GM18511 (cell line): ENCODE results near the gene CRISP1.
"Not testable (repeated sequence)": the region's sequence is repeated elsewhere in the genome, so short reads cannot be mapped to it uniquely, and the experiment has no call there.

Experiments
- ATAC-seq: cut with Tn5 transposase; IDR thresholded peaks from one replicate; pipeline ENCODE4 v1.9.1; 2021; ENCODE audit warnings: mild to moderate bottlenecking, moderate library complexity; ENCODE audit not compliant: unreplicated experiment

The CRISP1 gene

GRCh38 chr6:49866485-49866943 is at the start of gene CRISP1:
Gene CRISP1, minus strand, starts transcription at chr6:49866535. Its CDS starts 9,135 bp downstream, at chr6:49857400.
- ATAC-seq: no peak

- no peak for ATAC-seq
Observed at GRCh38 chr6:49915035-49915434, 48.7 kb upstream of the CRISP1 start.

GRCh38 chr6:49913636-49914375 is 47.5 kb upstream of the CRISP1 start:
- ATAC-seq: no peak

GRCh38 chr6:49912196-49912595 is 45.9 kb upstream of the CRISP1 start:
- no peak for ATAC-seq

- ATAC-seq: no peak
Observed at GRCh38 chr6:49911252-49911651, 44.9 kb upstream of the CRISP1 start.

GRCh38 chr6:49909563-49909962 is 43.2 kb upstream of the CRISP1 start:
- no peak for ATAC-seq

GRCh38 chr6:49906526-49906925 is 40.2 kb upstream of the CRISP1 start:
- no peak for ATAC-seq

- no peak for ATAC-seq
Observed at GRCh38 chr6:49905296-49905695, 39.0 kb upstream of the CRISP1 start.

GRCh38 chr6:49902856-49903255 is 36.5 kb upstream of the CRISP1 start:
- ATAC-seq: no peak

GRCh38 chr6:49898904-49899566 is 32.7 kb upstream of the CRISP1 start:
- no peak for ATAC-seq

GRCh38 chr6:49895553-49895952 is 29.2 kb upstream of the CRISP1 start:
- ATAC-seq: not testable (repeated sequence)

- ATAC-seq: no peak
Observed at GRCh38 chr6:49892280-49892679, 25.9 kb upstream of the CRISP1 start.

- ATAC-seq: no peak
Observed at GRCh38 chr6:49890988-49891387, 24.7 kb upstream of the CRISP1 start.

- ATAC-seq: no peak
Observed at GRCh38 chr6:49888742-49889431, 22.6 kb upstream of the CRISP1 start.

- ATAC-seq: no peak
Observed at GRCh38 chr6:49868951-49869529, 2.7 kb upstream of the CRISP1 start.

- no peak for ATAC-seq
Observed at GRCh38 chr6:49856282-49856681, 10.1 kb downstream of the CRISP1 start.

GRCh38 chr6:49855221-49855620 is 11.1 kb downstream of the CRISP1 start:
- no peak for ATAC-seq

GRCh38 chr6:49852975-49853374 is 13.4 kb downstream of the CRISP1 start:
- ATAC-seq: no peak

- ATAC-seq: peak; percentile 94
Observed at GRCh38 chr6:49849213-49849907, 17.0 kb downstream of the CRISP1 start.

- ATAC-seq: no peak
Observed at GRCh38 chr6:49847673-49848072, 18.7 kb downstream of the CRISP1 start.

- no peak for ATAC-seq
Observed at GRCh38 chr6:49847014-49847413, 19.3 kb downstream of the CRISP1 start.
